GM18505 (cell line): ENCODE measurements around the gene OTOGL.

Experiments
- ATAC-seq: cut with Tn5 transposase; IDR thresholded peaks from one replicate; pipeline ENCODE4 v1.9.1; 2021; ENCODE audit not compliant: unreplicated experiment
- POLR2A ChIP-seq: IDR thresholded peaks from 4 replicates; pipeline ENCODE4 v1.6.1; 2011; ENCODE audit warnings: borderline replicate concordance; ENCODE audit not compliant: insufficient read depth, insufficient read length; ENCODE audit errors: extremely low read depth

OTOGL gene

GRCh38 chr12:80317899-80318298 is 218.6 kb downstream of the OTOGL start:
- TF ChIP-seq POLR2A, result no peak
- no peak for ATAC-seq

DNA sequence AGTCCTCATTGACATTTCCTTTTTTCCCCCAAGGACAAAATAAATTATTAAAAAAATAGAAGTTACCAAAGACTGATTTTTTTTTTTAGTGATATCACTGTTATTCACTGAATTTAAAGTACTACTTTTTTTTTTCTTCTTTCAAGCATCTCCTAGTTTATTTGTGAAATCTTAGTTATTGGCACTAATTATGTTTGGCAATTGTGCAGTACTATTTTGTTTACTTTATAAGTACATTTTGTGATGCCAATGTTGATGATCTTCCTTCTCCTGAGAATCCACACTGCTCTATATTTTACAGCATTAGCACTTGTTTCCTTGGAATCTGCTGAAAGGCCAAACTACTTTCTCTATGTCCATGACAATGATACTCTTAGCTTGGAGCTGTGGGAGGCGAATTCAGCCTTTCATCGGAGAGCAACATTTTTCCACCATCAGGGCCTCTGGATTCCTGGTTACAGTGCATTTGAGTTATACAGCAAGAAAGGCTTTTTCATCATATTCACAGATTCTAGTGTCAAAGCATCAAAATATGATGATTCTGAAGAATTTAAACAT is 220.9 kb downstream of the OTOGL start:
- no peak for ATAC-seq
- no peak for TF ChIP-seq POLR2A

DNA sequence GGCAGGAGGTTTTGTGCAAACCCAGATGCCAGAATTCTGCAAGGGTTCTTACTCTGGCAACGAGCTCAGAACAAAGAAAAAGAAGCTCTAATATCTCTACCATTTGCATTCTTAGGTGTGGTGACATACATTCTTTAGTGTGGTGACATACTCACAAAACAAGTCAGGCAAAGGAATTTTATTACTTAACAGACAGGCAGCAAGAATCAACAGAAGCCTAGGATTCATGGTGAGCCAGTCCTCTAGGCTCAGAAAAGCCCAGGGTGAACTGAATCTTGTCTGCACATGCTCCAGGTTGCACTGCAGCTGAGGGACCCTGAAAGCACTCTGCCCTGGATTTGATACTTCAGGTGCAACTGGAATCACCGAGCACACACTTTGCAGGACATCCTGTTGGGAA is 222.3 kb downstream of the OTOGL start:
- no peak for TF ChIP-seq POLR2A
- no peak for ATAC-seq

DNA sequence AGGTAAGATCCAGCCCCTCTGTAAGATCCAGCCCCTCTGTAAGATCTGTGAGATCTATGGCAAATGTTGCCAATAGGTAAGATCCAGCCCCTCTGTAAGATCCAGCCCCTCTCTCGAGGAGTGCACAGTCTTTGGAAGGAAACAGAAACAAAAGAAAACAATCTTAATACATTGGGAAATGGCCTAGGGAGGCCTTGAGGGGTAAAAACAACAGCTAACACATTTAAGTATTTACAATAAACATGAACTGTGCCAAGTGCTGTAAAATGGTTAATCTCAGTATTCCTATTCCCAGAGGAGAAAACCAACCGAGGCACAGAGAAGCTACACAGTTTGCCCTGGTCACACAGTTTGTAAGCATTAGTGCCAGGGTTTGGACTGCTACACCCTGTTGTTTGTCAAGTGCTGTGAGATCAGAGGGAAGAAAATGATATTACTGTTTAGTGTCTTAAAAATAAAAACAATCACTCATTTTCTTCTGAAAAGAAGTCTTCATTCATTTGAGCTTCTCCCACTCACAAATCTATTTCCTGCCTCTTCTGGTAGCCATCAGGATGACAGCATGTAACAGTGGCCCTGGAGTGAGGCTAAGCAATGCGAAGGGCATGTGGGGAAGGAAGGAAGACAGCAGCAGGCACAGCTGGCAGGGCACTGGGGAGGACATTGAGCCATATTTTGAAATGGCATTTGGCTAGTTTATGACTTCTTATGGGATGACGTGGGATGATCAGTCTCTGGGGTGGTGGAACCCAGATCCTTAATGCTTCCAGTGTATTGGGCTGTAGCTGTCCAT is 226.0 kb downstream of the OTOGL start:
- no peak for TF ChIP-seq POLR2A
- ATAC-seq, result no peak

DNA sequence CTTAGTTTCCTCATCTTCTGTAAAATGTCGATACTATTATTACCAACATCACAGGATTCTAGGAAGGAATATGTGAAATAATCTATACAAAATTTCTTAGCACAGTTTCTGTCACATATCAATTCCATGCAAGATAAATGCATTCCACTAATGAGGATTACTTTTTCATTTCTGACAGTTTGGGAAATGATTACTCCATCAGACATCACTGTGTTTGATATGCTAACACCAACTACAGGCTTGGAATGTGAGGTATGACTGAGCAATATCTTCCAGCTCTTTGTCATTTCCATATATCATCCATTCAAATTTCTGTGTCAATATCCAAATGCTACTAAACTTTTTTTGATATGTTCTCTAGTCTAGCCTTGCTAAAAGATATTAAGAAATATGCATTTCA is 233.5 kb downstream of the OTOGL start:
- no peak for ATAC-seq
- TF ChIP-seq POLR2A, result no peak

GRCh38 chr12:80352474-80352873 is 253.1 kb downstream of the OTOGL start:
- no peak for ATAC-seq
- TF ChIP-seq POLR2A, result no peak

GRCh38 chr12:80353254-80353653 is 253.9 kb downstream of the OTOGL start:
- no peak for ATAC-seq
- no peak for TF ChIP-seq POLR2A

DNA sequence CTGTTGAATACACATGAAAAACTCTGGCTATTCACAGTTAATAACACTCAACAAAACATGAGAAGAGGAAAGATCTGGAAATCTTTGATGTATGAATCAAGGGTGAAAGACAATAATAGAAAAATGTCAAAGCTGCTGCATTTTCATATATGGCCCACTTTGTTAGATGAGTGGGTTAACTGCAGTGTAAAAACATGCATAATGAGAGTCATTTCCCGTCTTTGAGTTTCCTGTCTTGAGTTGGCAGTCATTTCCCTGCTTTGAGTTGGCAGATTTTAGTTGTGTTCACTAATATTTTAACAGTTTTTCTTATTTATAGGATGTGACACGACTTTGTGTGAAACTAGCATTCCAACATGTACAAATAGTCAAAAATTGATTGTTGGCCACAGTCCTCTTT is 256.8 kb downstream of the OTOGL start:
- ATAC-seq, result no peak
- no peak for TF ChIP-seq POLR2A

GRCh38 chr12:80359703-80360102 is 260.4 kb downstream of the OTOGL start:
- no peak for ATAC-seq
- TF ChIP-seq POLR2A, result no peak

DNA sequence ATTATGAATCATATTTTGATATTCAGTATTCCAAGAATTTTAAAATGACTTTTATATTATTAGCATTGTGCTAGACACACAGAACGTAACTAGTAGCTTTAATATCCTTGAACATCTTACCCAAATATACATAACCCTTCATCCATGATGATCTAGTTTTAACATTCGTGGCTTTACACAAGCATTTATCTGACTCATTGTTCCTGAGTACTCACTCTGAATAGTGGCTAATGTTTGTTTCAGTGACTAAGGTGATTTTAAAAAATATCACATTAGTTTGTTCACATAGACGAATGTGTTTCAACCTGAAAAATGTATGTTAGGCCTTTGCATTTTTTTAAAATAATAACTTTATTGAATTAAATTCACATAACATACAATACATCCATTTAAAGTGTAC is 264.7 kb downstream of the OTOGL start:
- ATAC-seq, result no peak
- no peak for TF ChIP-seq POLR2A

DNA sequence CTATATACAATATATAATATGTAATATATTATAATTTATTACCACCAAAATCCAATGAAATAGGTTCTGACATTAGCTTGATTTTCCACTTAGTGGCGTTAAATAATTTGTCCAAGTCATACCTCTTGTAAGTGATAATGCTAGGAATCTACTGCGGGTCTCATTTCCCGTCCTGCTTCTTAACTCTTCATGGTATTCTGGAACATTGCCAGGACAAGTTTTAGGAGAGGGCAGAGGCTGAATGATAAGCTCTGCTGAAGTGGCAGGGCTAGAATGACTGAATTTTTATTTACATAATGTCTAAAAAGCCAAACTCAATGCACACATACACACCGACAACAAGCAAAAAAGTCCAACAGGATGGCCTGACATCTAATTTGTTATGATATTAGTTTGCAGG is 274.3 kb downstream of the OTOGL start:
- TF ChIP-seq POLR2A, result no peak
- ATAC-seq, result no peak

DNA sequence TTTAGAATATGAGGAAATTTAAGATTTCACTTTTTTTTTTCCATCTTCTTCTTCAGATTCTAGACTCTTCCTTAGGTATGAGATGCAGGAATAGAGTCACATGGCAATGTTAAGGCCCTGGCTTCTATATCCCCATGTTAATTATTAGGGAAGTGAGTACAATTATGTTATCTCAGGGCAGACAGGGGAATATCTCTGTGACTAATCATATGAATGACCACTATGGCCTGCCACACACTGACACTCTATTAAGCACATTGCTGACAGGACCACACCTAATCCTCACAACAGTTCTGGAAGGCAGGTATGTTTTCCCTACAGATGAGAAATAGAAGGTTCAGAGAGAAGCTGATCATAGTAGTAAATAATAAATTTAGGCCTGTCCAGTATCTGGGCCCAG is 275.3 kb downstream of the OTOGL start:
- ATAC-seq, result no peak
- TF ChIP-seq POLR2A, result no peak

- TF ChIP-seq POLR2A, result no peak
- ATAC-seq, result no peak
Observed at GRCh38 chr12:80377140-80377794, 277.9 kb downstream of the OTOGL start.

GRCh38 chr12:80381121-80381520 is 281.8 kb downstream of the OTOGL start:
- ATAC-seq, result no peak
- no peak for TF ChIP-seq POLR2A
